ENCODE measurements around the gene ATP6V0A4.

ATP6V0A4 gene

GRCh38 chr7:138656952-138657351 lies 141.0 kb downstream of the ATP6V0A4 start:
- DNase-seq: no peak

All from NCI-H187 (cell line).